Erythroblast (primary cell): ENCODE results near the gene PIK3C2G.

ENCODE experiments used
- GATA1 ChIP-seq: IDR thresholded peaks from 2 replicates; pipeline ENCODE4 v1.6.1; 2011; ENCODE audit warnings: low read depth, mild to moderate bottlenecking, control low read depth, low read length, moderate library complexity
- POLR2A ChIP-seq: IDR thresholded peaks from 2 replicates; pipeline ENCODE4 v1.6.1; 2011; ENCODE audit warnings: mild to moderate bottlenecking, low read length

DNA sequence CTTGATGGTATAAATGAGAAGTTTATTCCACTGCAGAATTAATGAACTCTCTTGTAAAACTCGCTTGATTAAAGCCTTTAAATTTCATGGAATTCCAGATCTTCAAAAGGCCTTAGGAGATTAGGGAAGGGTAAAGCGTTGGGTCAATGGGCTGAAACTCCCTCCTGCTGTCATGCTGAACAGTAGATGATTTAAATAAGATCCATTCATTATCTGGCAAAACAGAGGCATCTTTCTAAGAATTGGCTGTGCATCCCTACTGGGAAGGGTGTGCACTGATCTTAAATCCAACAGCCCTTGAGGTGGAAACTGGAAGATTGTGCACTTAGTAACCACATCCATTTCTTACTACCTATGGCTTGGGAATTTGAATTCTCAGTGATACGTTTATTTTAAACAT is 420.5 kb downstream of the PIK3C2G start:
- TF ChIP-seq POLR2A (no peak), GATA1 (no peak)
